HG03108 (cell line): ENCODE data around the gene RDH14.

ENCODE experiments used
- ATAC-seq: cut with Tn5 transposase; IDR thresholded peaks from one replicate; pipeline ENCODE4 v1.9.1; 2021; ENCODE audit warnings: moderate library complexity; ENCODE audit not compliant: unreplicated experiment

Gene RDH14

DNA sequence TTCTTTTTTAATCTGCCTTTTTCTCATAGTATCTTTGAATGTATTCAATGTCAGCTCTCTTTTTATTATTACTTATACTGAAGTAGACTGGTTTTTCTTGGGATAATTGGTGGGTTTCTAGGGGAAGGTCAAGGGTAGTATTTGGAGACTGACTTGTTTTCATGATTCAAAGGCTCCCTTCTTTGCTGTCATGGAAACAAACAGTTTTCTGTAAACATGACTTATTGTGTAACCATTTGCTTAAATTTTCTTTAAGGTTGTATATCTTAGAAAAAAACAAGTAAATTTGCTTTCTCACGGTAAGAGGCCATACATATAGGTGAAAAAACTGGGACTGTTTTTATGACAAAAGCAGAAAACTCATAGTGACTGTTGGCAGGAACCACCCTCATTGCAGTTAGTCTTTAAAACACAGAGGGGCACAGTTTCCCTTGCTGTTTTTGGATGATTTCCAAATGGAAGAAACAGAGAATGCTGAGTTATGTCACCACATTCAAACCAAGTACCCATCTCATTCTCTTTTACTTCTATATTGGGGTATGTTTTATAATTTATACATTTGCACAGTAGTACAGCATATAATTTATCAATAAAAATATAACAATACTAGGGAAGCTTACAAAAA lies 5.8 kb upstream of the RDH14 start:
- ATAC-seq: no peak

DNA sequence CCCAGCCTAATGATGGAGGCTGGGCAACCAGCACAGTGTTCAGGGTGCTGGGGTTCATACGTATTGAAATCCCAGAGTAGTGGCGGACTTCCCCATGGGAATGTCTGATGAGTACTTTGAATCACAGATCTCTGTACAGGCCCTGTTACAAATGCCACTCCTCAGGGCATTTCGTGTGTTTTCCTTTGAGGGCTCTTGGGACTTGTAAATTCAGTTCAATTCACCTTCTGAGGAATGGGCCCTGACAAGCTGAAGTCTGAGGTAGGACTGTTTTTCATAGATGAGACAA lies 288 bp upstream of the RDH14 start:
- ATAC-seq: no peak

DNA sequence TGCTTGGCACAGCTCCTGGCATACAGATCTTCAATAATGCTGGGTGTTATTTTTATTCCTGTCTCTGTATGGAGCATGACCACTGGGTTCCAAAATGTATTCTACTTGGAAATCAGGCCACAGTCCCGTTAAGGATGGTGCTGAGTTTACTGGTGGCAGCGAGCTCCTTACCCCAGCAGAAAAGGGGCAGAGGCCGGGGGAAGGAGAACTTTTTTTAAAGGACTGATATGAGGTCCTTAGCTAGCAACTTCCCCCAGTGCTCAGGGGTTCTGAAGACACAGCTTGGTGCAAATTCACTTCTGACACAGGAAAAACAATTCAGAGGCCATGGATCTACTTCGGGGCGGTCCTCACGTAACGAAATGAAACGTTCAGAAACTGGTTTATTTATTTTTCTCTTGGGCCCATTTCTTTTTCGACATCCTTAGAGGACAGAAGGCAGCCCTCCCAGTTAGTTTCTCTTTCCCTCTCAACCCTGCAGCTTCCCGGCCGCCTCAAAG lies 872 bp downstream of the RDH14 start:
- no peak for ATAC-seq

DNA sequence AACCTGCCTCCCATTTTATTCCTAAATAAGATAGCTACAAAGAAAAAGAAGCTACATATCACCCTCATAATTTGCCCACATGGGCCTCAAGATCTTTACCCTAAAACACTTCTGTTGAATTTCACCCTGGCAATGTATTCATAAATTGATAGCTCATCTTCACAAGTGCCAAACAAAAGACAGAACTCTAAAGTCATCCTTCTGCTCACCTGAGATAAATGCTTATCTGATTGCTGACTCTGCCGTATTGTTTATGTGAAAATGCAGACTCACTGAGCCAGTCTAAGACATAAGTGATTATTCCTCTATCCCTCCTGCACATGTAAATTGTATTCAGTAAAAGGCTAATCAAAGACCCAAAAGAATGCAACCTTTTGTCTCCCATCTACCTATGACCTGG lies 2.0 kb downstream of the RDH14 start:
- ATAC-seq: no peak

DNA sequence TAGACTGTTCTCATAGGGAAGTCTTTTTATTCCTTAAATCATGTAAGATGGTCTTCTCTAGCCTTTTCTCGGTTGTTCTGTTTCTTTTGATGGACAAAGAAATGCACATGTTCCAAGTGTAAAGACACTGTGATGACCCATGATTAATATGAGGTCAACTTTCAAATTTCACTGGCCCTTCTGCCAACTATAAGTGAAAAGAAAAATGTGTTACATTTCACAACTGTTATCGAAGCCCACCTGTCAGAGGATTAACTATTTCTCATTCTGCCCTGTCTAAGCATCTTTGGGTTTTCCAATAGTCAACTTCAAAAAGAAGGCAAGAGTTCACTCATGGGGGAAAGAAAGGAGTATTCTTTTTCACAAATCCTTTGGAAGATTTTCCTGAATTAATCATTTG lies 3.3 kb downstream of the RDH14 start:
- ATAC-seq: no peak

DNA sequence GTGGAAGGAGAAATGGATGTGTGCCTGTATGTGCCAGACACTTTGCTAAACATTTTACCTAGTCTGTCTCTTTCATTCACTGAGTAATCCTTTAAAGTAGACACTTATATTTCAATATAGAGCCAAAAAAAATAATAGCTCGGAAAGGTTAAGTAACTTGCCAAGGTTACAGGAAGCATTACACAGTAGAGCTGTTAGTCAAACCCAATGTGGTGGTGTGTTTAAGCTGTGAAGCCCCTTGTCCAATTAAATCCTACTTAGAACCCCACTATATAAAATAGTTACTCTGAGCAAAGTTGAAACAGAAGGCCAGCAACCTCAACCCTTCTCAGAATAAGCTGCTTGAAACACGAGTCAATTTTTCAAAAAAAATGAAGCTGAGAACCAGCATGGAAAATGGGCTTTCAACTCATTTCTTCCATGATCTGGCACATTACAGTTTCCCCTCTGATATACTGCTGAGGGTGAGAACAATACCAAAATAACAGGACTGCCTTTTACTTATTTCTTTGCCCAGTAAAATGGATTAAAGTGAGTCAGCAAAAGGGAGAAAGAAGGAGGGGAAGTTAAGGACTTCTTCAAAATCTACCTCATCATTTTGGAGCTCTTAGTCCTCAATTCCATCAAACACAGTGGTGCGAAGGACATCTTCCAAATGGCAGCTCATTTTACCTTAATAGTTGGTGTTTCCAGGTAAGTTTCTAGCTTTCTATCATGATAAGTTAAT lies 7.9 kb downstream of the RDH14 start:
- no peak for ATAC-seq

DNA sequence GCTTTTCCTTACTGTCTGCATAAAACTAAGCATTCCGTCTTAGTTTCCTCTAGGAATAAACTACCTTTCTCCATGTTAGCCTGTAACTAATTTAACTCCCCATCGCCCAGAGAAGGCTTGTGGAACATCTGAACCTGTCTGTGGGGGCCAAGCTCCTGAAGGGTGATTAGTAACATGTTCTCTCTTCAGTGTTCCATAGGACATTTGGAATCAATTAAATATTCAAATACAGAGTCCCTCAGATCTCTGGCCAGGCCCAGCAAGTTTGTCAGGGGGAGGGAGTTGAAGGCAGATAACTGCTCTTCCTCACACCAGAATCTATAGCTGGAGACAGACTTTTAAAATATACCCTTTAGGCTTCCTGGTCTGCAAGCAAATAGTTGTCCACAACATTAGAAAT lies 8.8 kb downstream of the RDH14 start:
- no peak for ATAC-seq

DNA sequence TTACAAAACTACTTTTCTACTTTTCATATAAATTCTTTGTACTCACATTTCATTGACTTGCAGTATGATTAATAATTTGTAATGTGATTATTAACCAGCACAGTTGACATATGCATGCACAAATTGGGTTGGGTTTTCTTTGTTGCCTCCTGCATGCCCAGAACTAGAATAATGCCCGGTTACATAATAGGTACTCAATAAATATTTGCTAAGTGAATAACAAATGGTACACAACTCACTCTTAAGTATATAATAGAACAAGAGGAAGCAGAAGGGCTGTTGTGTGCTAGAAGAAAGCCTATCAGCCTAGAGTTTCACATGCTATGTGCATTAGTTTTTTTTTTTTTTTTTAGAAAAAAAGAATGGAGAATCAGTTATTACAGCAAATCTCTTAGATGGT lies 9.3 kb downstream of the RDH14 start:
- no peak for ATAC-seq

DNA sequence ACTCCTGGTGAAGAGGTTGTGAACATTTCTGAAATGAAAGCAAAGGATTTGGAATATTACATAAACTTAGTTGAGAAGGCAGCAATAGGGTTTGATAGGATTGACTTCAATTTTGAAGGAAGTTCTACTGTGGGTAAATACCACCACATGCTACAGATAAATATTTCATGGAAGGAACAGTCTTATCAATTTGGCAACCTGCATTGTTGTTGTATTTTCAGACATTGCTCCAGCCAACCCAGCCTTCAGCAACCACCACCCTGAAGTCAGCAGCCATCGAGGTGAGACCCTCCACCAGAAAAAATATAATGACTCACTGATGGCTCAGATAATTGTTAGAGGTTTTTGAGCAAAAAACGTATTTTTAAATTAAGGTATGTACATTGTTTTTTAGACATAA lies 10.0 kb downstream of the RDH14 start:
- ATAC-seq: no peak

DNA sequence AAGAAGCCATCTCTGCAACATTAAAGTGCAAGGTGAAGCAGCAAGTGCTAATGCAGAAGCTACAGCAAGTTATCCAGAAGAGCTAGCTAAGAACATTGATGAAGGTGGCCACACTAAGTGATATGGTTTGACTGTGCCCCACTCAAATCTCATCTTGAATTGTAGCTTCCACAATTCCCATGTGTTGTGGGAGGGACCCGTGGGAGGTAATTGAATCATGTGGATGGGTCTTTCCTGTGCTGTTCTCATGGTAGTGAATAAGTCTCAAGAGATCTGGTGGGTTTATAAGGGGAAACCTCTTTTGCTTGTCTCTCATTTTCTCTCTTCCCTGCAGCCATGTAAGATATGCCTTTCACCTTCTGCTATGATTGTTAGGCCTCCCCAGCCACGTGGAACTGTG lies 11.4 kb downstream of the RDH14 start:
- ATAC-seq: no peak

DNA sequence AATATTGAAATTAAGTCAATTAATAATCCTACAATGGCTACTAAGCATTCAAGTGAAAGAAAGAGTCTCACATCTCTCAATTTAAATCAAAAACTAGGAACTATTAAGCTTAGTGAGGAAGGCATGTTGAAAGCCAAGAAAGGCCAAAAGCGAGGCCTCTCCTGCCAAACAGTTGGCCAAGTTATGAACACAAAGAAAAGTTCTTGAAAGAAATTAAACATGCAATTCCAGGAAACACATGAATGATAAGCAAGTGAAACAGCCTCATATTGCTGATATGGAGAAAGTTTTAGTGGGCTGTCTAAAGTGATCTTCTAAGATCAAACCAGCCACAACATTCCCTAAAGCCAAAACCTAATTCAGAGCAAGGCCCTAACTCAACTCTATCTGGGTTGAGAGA lies 11.8 kb downstream of the RDH14 start:
- ATAC-seq: no peak

DNA sequence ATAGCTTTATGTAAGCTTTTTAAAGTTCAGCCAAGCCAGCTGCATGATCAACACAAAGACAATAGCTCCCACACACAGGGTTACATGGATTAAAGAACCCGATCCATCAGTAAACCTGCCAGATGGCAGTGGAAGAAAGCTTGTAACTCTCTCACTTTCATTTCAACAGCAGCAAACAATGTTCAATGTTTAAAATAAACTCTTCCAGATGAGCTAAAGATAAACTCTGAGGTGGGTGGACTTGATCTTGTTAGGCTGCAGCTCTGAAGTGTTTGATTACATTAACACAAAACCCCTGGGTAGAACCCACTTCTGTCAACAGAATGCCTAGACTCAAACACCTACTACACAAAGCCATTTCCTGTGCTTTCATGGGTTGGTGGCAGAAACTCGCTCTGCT lies 13.9 kb downstream of the RDH14 start:
- ATAC-seq: no peak

DNA sequence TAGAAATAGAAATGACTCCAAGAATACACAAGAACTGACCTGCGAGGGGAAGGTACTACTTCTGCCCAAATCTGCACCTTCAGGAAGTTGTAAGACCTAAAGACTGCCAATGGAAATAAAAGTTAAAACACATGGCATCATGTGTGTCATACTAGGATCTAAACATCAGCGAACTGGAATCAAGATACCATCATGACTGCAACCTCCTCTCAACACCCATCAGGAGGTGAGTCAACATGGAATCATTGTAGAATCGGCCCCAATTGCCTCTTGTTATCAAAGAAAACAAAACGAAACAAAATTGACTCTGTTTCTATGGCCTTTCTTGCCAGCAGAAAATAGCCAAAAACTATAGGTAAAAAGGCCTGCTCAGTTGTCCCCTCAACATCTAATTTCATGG lies 15.1 kb downstream of the RDH14 start:
- ATAC-seq: no peak

DNA sequence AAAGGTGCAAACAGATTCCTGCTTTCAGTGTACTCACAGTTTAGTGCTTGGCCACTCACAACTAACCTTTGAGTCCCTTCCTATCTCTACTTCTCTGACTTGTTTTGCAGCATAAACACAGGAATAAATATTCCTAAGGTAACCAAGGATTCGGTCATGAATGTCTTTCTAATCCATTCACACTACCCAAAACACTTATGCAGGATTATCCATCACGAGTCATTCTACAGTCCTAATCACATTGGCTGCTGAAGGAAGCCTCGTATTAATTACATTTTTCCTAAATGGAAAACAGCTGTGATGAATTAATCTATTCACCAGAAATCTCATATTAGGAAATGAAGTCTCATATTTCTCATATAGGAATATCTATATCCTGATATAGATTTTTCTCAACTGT lies 16.3 kb downstream of the RDH14 start:
- no peak for ATAC-seq

DNA sequence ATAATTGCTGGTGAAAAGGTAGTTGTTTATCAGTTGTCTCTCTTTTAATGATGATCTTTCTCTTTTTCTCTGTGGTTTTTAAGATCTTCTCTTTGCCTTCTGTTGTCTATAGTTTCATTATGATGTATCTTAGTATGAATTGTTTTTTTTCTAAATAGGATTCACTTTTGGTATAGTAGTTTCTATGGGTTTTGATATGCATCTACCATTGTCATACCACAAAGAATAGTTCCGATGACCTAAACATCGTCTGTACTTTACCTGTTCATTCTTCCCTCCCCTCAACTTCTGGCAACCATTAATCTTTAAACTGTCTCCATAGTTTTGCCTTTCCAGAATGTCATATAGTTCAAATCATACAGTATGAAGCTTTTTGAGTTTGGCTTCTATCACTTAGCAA lies 19.6 kb downstream of the RDH14 start:
- ATAC-seq: no peak

DNA sequence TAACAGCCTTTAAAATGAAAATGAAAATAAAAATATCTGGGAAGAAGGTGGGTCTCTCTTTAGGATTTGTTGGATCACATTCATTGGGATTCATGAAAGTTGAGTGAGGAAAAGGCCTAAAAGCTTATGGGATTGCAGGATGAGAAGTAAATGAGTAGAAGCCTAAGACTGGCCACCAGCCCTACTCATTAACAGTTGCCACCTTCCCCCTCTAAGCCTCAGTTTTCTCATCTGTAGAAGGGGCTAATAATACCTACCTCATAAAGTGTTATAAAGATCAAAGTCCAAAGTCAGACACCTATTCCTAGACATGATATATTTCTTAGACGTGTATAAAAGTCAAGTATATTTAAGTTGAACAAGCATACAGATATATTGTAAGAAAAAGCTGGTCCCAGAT lies 23.8 kb downstream of the RDH14 start:
- no peak for ATAC-seq

DNA sequence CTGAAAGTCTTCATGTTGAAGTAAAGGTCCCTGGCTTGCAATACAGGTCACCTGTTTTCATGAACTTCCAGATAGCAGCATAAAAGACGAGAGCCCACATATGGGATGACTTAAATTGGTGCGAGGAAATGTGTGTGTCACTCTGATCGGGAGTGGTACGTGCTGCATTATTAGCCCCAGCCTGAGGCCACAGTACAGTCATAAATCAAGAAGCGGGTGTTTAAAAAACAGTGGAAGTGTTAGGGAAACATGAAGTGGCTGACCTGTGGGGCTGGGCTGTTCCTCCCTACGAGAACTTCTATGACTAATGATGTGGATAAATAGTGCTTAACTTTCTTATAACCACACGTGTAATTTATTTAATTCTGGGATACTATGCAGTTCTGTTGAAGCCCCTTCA lies 24.4 kb downstream of the RDH14 start:
- no peak for ATAC-seq

DNA sequence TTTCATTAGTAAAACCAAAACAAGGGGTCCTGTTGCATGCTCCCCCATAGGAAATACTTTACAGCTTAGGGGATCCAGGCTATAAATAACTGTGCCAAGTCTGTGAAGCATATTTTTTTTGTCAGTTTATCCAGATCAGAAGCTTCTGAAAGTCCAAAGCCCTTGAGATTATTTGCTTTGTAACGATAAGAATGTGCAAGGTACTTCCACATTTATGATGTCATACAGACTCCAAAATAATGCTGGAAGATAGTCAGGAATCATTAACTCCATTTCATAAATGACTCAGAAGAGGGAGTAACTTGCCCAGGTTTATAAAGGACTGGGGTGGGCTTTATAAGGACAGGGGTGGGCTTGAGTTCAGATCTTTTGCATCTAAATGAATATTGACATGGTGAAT lies 29.3 kb downstream of the RDH14 start:
- ATAC-seq: no peak

DNA sequence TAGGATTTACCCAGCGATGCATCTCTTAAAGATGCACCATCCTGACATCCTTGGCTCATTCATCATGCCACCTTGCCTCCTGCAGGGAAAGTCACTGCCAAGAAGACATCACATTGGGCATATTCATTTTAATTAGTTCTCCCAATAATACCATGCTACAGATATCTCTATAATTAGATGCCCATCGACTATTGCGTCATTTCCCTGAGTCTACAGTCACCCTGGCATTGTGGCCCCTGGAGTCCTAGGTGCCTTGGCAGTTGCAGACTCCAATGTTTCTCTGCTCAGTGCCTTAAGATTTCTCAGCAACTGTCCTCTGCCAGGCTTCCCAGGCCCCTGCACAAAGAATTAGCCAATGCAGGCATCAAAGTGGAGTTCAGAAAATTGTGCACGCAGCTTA lies 32.6 kb downstream of the RDH14 start:
- no peak for ATAC-seq

DNA sequence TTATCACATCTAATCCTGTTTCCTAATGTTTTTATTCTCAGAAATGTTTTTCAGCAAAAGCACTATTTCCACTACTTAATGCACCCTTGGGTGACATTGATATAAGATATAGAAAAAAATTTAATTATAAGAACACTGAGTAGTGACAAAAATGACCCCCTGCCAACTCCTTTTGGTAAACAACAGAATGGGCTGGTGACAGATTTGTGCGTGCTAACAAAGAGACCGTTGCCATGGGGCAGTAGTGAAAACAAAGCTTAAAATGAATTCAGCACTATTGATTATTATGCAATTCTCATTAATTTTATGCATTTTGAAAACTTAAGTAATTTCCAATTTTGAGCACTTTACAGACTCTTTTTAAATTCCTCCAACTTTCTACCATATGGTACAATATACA lies 33.1 kb downstream of the RDH14 start:
- no peak for ATAC-seq

DNA sequence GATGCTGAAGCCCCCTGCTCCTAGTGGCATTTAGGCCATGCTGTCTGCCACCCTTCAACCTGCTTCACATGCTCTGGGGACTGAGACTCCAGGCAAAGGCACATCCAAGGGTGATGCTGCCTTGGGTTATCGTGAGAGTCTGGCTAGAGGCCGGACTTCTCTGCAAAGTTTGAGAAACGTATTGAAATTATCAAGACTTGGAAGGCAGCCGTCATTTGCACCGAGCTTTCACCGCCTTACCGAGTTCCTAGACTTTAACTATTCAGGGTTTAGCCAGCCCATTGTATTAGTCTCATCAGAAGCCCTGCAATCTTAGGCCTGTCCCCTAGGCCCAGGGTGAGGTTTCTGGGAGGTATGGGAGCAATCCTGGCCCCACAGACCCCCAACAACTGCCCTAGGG lies 34.0 kb downstream of the RDH14 start:
- no peak for ATAC-seq

DNA sequence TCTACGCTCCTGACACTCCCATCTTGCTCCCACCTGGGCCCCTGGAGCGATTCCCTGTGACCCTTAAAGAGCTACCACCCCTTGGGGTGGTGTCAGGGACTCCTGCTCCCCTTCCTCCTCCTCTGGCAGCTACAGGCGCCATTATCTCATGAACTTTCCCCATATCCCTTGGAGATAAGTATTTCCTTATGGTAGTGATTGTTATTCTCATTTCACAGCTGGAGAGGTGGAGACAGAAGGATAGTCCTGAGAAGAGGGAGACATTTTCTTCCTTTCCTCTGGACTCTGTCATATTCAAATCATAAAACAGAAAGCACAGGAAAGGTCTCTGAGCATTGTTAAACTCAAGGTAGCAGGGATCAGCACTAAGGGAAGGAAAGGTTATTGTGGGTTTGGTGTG lies 34.6 kb downstream of the RDH14 start:
- no peak for ATAC-seq

DNA sequence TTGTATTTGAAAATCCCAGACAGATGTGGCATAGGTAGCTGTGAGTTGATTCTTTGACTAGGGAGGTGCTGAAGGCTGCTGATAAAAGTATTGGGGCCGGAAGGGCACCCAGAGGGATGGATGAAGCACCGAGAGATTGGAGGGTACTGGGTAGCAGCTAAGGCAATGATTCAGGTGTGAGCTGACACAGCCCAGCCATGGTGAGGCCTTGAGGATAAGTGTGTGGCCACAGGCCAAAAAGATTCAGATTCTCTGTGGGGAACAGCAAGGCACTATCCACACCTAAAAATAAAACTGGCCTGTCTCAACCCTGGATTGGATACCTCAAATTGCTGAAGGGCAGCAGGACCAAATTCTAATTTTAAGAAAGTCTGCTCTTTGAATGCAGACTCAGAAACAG lies 35.2 kb downstream of the RDH14 start:
- no peak for ATAC-seq
